Astrocyte (in vitro differentiated cells and primary cell): ENCODE measurements around the gene BCAS1. TPM values are rescaled to one million over a fixed set of nuclear protein-coding genes. Genes with fewer than 3 reads are reported as not detected.

Source experiments
- DNase-seq: peaks from one replicate; pipeline ENCODE4 v3.0.0-alpha.2; 2010; ENCODE audit warnings: low read depth
- FAIRE-seq: peaks from 2 replicates; lab custom pipeline; 2011; peaks lifted over from hg19 to GRCh38; lab: Jason Lieb, UNC
- H2AFZ ChIP-seq: 2 replicates; pipeline ENCODE4 v1.6.0; 2012; ENCODE audit warnings: low read depth, low read length, inconsistent platforms
- H3K27ac ChIP-seq: 2 replicates; pipeline ENCODE4 v1.5.1; 2011; ENCODE audit warnings: low read depth, low read length, inconsistent platforms
- H3K27me3 ChIP-seq: 2 replicates; pipeline ENCODE4 v1.6.0; 2011; ENCODE audit warnings: low read length, inconsistent platforms; ENCODE audit not compliant: insufficient read depth
- H3K36me3 ChIP-seq: 2 replicates; pipeline ENCODE4 v1.5.1; 2011; ENCODE audit warnings: low read length, inconsistent platforms; ENCODE audit not compliant: insufficient read depth
- H3K4me1 ChIP-seq: 2 replicates; pipeline ENCODE4 v1.5.1; 2011; ENCODE audit warnings: low read length, inconsistent platforms; ENCODE audit not compliant: insufficient read depth
- H3K4me2 ChIP-seq: 2 replicates; pipeline ENCODE4 v1.6.0; 2012; ENCODE audit warnings: low read length, inconsistent platforms
- H3K4me3 ChIP-seq: 2 replicates; pipeline ENCODE4 v1.5.1; 2011; ENCODE audit warnings: low read depth, mild to moderate bottlenecking, low read length, inconsistent platforms; ENCODE audit not compliant: insufficient read depth
- H3K79me2 ChIP-seq: 2 replicates; pipeline ENCODE4 v1.6.0; 2012; ENCODE audit warnings: mild to moderate bottlenecking, low read length, inconsistent platforms; ENCODE audit not compliant: insufficient read depth
- H3K9ac ChIP-seq: 2 replicates; pipeline ENCODE4 v1.6.0; 2012; ENCODE audit warnings: mild to moderate bottlenecking, low read length, inconsistent platforms
- H3K9me3 ChIP-seq: 2 replicates; pipeline ENCODE4 v1.5.1; 2012; ENCODE audit warnings: low read depth, mild to moderate bottlenecking, low read length, inconsistent platforms; ENCODE audit not compliant: insufficient read depth
- H4K20me1 ChIP-seq: 2 replicates; pipeline ENCODE4 v1.6.0; 2012; ENCODE audit warnings: low read length, inconsistent platforms; ENCODE audit not compliant: insufficient read depth
- H3K27ac Mint-ChIP-seq: one replicate; pipeline ENCODE4 v1.8.0; 2021; ENCODE audit warnings: mild to moderate bottlenecking, mixed read lengths; ENCODE audit not compliant: unreplicated experiment
- H3K27me3 Mint-ChIP-seq: one replicate; pipeline ENCODE4 v1.8.0; 2021; ENCODE audit warnings: low read depth, mixed read lengths; ENCODE audit not compliant: unreplicated experiment
- H3K36me3 Mint-ChIP-seq: one replicate; pipeline ENCODE4 v1.8.0; 2021; ENCODE audit warnings: low read depth, mixed read lengths; ENCODE audit not compliant: unreplicated experiment
- H3K4me1 Mint-ChIP-seq: one replicate; pipeline ENCODE4 v1.8.0; 2021; ENCODE audit warnings: low read depth, mixed read lengths; ENCODE audit not compliant: unreplicated experiment
- H3K4me3 Mint-ChIP-seq: one replicate; pipeline ENCODE4 v1.8.0; 2021; ENCODE audit warnings: mild to moderate bottlenecking, moderate library complexity, mixed read lengths; ENCODE audit not compliant: unreplicated experiment
- H3K9me3 Mint-ChIP-seq: one replicate; pipeline ENCODE4 v1.8.0; 2021; ENCODE audit warnings: mild to moderate bottlenecking, mixed read lengths; ENCODE audit not compliant: unreplicated experiment
- CTCF ChIP-seq: IDR thresholded peaks from 2 replicates; pipeline ENCODE4 v1.5.1; 2011; ENCODE audit warnings: low read depth, mild to moderate bottlenecking, inconsistent platforms, low read length, moderate library complexity; ENCODE audit not compliant: insufficient read depth
- EZH2 ChIP-seq: IDR thresholded peaks from 2 replicates; pipeline ENCODE4 v1.6.1; 2012; ENCODE audit warnings: mild to moderate bottlenecking, low read length, inconsistent platforms; ENCODE audit not compliant: insufficient read depth
- total RNA-seq: library from RNA; stranded (reverse); gene quantifications from 2 replicates; pipeline ENCODE4 v1.2.1, GENCODE V29; 2021

The BCAS1 gene
- total RNA-seq, 1 donor from 2014 or later, result not detected

- peaks cover 9% of the 10 kb centered on the region for H3K4me1 Mint-ChIP-seq
- Histone ChIP-seq H3K4me1 (no peaks in the 10 kb centered on the region), H4K20me1 (no peaks in the 10 kb centered on the region), H3K4me3 (no peak overlapping the region), H3K4me2 (no peak overlapping the region), H3K79me2 (no peaks in the 10 kb centered on the region), H3K27me3 (no peaks in the 10 kb centered on the region), H3K36me3 (no peaks in the 10 kb centered on the region), H3K9ac (no peak overlapping the region), H3K27ac (no peak overlapping the region), H2AFZ (no peak overlapping the region), H3K9me3 (no peaks in the 10 kb centered on the region)
- H3K36me3 Mint-ChIP-seq, result no peaks in the 10 kb centered on the region
- no peaks in the 10 kb centered on the region for H3K9me3 Mint-ChIP-seq
- H3K27me3 Mint-ChIP-seq, result no peaks in the 10 kb centered on the region
- H3K27ac Mint-ChIP-seq, result no peak overlapping the region
- DNase-seq, result no peak
- TF ChIP-seq CTCF, result no peak
- no peak for TF ChIP-seq EZH2
- no peak for FAIRE-seq
- no peak overlapping the region for H3K4me3 Mint-ChIP-seq
These were observed 77.1 kb downstream of the BCAS1 start for GRCh38 chr20:53993310-53993709.

- DNase-seq (no peak), FAIRE-seq (no peak)
- no peaks in the 10 kb centered on the region for H3K27me3 ChIP-seq
- Mint-ChIP-seq H3K36me3 (no peaks in the 10 kb centered on the region), H3K4me3 (no peak overlapping the region), H3K27me3 (no peaks in the 10 kb centered on the region), H3K27ac (no peak overlapping the region), H3K4me1 (peaks cover 3% of the 10 kb centered on the region), H3K9me3 (no peaks in the 10 kb centered on the region)
- no peaks in the 10 kb centered on the region for H3K36me3 ChIP-seq
- H3K79me2 ChIP-seq, result no peaks in the 10 kb centered on the region
- H4K20me1 ChIP-seq, result no peaks in the 10 kb centered on the region
- H3K4me2 ChIP-seq, result no peak overlapping the region
- no peak for TF ChIP-seq CTCF
- TF ChIP-seq EZH2, result no peak
- H3K4me1 ChIP-seq, result no peaks in the 10 kb centered on the region
- no peak overlapping the region for H3K4me3 ChIP-seq
- no peak overlapping the region for H3K27ac ChIP-seq
- no peak overlapping the region for H3K9ac ChIP-seq
- H3K9me3 ChIP-seq, result no peaks in the 10 kb centered on the region
- no peak overlapping the region for H2AFZ ChIP-seq
These were observed 79.5 kb downstream of the BCAS1 start for GRCh38 chr20:53990768-53991450.

- no peak overlapping the region for H3K4me3 Mint-ChIP-seq
- no peaks in the 10 kb centered on the region for H3K9me3 Mint-ChIP-seq
- Histone ChIP-seq H3K27ac (no peak overlapping the region), H3K4me3 (no peak overlapping the region), H3K4me1 (no peaks in the 10 kb centered on the region), H3K4me2 (no peak overlapping the region), H2AFZ (no peak overlapping the region), H3K9me3 (no peaks in the 10 kb centered on the region), H3K9ac (no peak overlapping the region), H3K36me3 (no peaks in the 10 kb centered on the region), H4K20me1 (no peaks in the 10 kb centered on the region), H3K27me3 (no peaks in the 10 kb centered on the region), H3K79me2 (no peaks in the 10 kb centered on the region)
- peaks cover 3% of the 10 kb centered on the region for H3K4me1 Mint-ChIP-seq
- FAIRE-seq (no peak), DNase-seq (no peak)
- H3K36me3 Mint-ChIP-seq, result no peaks in the 10 kb centered on the region
- H3K27ac Mint-ChIP-seq, result no peak overlapping the region
- no peak for TF ChIP-seq CTCF
- no peaks in the 10 kb centered on the region for H3K27me3 Mint-ChIP-seq
These were observed 80.4 kb downstream of the BCAS1 start for GRCh38 chr20:53990003-53990402.
